Parathyroid adenoma (tissue), 2 donors: ENCODE data around the gene ABCC12.

Source experiments
- H2AFZ ChIP-seq: fragments of 300-600 bp; sonication (generic); one replicate; pipeline ENCODE4 v1.7.0; 2017; ENCODE audit warnings: antibody characterized with exemption, mild to moderate bottlenecking
- H3K27ac ChIP-seq: fragments of 300-600 bp; sonication (generic); one replicate; pipeline ENCODE4 v1.7.0; 2017
- H3K27me3 ChIP-seq: fragments of 300-600 bp; sonication (generic); one replicate; pipeline ENCODE4 v1.7.0; 2017; ENCODE audit warnings: low read length; ENCODE audit not compliant: control insufficient read depth, insufficient read depth
- H3K36me3 ChIP-seq: fragments of 300-600 bp; sonication (generic); one replicate; pipeline ENCODE4 v1.7.0; 2017; ENCODE audit warnings: low read length; ENCODE audit not compliant: control insufficient read depth, insufficient read depth
- H3K4me1 ChIP-seq: fragments of 300-600 bp; sonication (generic); one replicate; pipeline ENCODE4 v1.7.0; 2017; ENCODE audit warnings: control low read depth
- H3K4me2 ChIP-seq: fragments of 300-600 bp; sonication (generic); one replicate; pipeline ENCODE4 v1.7.0; 2017; ENCODE audit warnings: low read length
- H3K4me3 ChIP-seq: fragments of 300-600 bp; sonication (generic); one replicate; pipeline ENCODE4 v1.7.0; 2017; ENCODE audit warnings: low read depth, low read length
- H3K79me2 ChIP-seq: fragments of 300-600 bp; sonication (generic); one replicate; pipeline ENCODE4 v1.7.0; 2017; ENCODE audit warnings: control low read depth
- H3K9ac ChIP-seq: fragments of 300-600 bp; sonication (generic); one replicate; pipeline ENCODE4 v1.7.0; 2017; ENCODE audit warnings: mild to moderate bottlenecking
- H3K9me3 ChIP-seq: fragments of 300-600 bp; sonication (generic); one replicate; pipeline ENCODE4 v1.7.0; 2017; ENCODE audit warnings: low read length; ENCODE audit not compliant: control insufficient read depth
- CTCF ChIP-seq: fragments of 300-600 bp; sonication (generic); IDR thresholded peaks from one replicate; pipeline ENCODE4 v1.7.0; 2017; ENCODE audit warnings: antibody characterized with exemption, mild to moderate bottlenecking
- donor health status: primary hyperparathyroidism.

The ABCC12 gene

GRCh38 chr16:48197294-48197693, 41.5 kb upstream of the ABCC12 start:
- H3K4me2 ChIP-seq, result no peak overlapping the region
- H3K9me3 ChIP-seq, result no peaks in the 10 kb centered on the region
- no peak overlapping the region for H3K27ac ChIP-seq
- H3K4me3 ChIP-seq, result no peak overlapping the region
- H3K79me2 ChIP-seq, result no peaks in the 10 kb centered on the region
- no peaks in the 10 kb centered on the region for H3K27me3 ChIP-seq
- no peaks in the 10 kb centered on the region for H3K36me3 ChIP-seq
- H3K4me1 ChIP-seq, result no peaks in the 10 kb centered on the region
- no peak overlapping the region for H3K9ac ChIP-seq
- no peak overlapping the region for H2AFZ ChIP-seq
- TF ChIP-seq CTCF, result no peak

- Histone ChIP-seq H2AFZ (no peak overlapping the region), H3K27ac (no peak overlapping the region), H3K27me3 (no peaks in the 10 kb centered on the region), H3K9ac (no peak overlapping the region), H3K4me1 (no peaks in the 10 kb centered on the region), H3K4me2 (no peak overlapping the region), H3K4me3 (no peak overlapping the region), H3K79me2 (no peaks in the 10 kb centered on the region), H3K9me3 (no peaks in the 10 kb centered on the region), H3K36me3 (no peaks in the 10 kb centered on the region)
- no peak for TF ChIP-seq CTCF
Observed at GRCh38 chr16:48194828-48195556, 39.2 kb upstream of the ABCC12 start.

- Histone ChIP-seq H3K4me3 (no peak overlapping the region), H3K4me2 (no peak overlapping the region), H3K9me3 (no peaks in the 10 kb centered on the region)
Observed at GRCh38 chr16:48193846-48194245, 38.1 kb upstream of the ABCC12 start.

GRCh38 chr16:48188449-48189102, 32.8 kb upstream of the ABCC12 start:
- Histone ChIP-seq H3K4me2 (no peak overlapping the region), H3K4me1 (no peaks in the 10 kb centered on the region), H3K27ac (no peak overlapping the region), H3K9me3 (no peaks in the 10 kb centered on the region), H3K27me3 (no peaks in the 10 kb centered on the region), H3K36me3 (no peaks in the 10 kb centered on the region), H2AFZ (no peak overlapping the region), H3K79me2 (no peaks in the 10 kb centered on the region), H3K4me3 (no peak overlapping the region), H3K9ac (no peak overlapping the region)
- no peak for TF ChIP-seq CTCF

More at GRCh38 chr16:48193846-48194245, 38.1 kb upstream of the ABCC12 start:
- no peaks in the 10 kb centered on the region for H3K36me3 ChIP-seq
- no peaks in the 10 kb centered on the region for H3K79me2 ChIP-seq
- no peaks in the 10 kb centered on the region for H3K4me1 ChIP-seq
- H2AFZ ChIP-seq, result no peak overlapping the region
- no peak overlapping the region for H3K9ac ChIP-seq
- H3K27me3 ChIP-seq, result no peaks in the 10 kb centered on the region
- no peak for TF ChIP-seq CTCF
- H3K27ac ChIP-seq, result no peak overlapping the region
